ENCODE data around the gene INTS2. TPM values are rescaled to one million over a fixed set of nuclear protein-coding genes. Genes with fewer than 3 reads are reported as not detected.
A peak's percentile ranks its signal among the peaks of the same experiment; 100 is the strongest.
"Not testable (repeated sequence)": the region's sequence is repeated elsewhere in the genome, so short reads cannot be mapped to it uniquely, and the experiment has no call there.

INTS2 gene, protein sequence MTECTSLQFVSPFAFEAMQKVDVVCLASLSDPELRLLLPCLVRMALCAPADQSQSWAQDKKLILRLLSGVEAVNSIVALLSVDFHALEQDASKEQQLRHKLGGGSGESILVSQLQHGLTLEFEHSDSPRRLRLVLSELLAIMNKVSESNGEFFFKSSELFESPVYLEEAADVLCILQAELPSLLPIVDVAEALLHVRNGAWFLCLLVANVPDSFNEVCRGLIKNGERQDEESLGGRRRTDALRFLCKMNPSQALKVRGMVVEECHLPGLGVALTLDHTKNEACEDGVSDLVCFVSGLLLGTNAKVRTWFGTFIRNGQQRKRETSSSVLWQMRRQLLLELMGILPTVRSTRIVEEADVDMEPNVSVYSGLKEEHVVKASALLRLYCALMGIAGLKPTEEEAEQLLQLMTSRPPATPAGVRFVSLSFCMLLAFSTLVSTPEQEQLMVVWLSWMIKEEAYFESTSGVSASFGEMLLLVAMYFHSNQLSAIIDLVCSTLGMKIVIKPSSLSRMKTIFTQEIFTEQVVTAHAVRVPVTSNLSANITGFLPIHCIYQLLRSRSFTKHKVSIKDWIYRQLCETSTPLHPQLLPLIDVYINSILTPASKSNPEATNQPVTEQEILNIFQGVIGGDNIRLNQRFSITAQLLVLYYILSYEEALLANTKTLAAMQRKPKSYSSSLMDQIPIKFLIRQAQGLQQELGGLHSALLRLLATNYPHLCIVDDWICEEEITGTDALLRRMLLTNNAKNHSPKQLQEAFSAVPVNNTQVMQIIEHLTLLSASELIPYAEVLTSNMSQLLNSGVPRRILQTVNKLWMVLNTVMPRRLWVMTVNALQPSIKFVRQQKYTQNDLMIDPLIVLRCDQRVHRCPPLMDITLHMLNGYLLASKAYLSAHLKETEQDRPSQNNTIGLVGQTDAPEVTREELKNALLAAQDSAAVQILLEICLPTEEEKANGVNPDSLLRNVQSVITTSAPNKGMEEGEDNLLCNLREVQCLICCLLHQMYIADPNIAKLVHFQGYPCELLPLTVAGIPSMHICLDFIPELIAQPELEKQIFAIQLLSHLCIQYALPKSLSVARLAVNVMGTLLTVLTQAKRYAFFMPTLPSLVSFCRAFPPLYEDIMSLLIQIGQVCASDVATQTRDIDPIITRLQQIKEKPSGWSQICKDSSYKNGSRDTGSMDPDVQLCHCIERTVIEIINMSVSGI
- 10 to 100 TPM in 5 of 10 donors, 1 to 10 TPM in 5; 7.8 to 15.2 (median 10.4) TPM for polyA plus RNA-seq (ENCODE audit: insufficient read length in 10 of 10)
- long read RNA-seq, donor 1, result 0 reads
- long read RNA-seq, donor 2, result 0 reads
- long read RNA-seq, donor 3, result 0 reads
- long read RNA-seq, donor 4, result 0 reads
- long read RNA-seq, donor 5, partial matches to known transcripts, result 0 of 1 reads
- long read RNA-seq, donor 5, other reads (novel, unspliced or antisense), result 0 of 1 reads
- long read RNA-seq, donor 6, result 0 reads
- long read RNA-seq, donor 7, result 0 reads
- long read RNA-seq, donor 8, result 0 reads
- long read RNA-seq, donor 9, result 0 reads

DNA sequence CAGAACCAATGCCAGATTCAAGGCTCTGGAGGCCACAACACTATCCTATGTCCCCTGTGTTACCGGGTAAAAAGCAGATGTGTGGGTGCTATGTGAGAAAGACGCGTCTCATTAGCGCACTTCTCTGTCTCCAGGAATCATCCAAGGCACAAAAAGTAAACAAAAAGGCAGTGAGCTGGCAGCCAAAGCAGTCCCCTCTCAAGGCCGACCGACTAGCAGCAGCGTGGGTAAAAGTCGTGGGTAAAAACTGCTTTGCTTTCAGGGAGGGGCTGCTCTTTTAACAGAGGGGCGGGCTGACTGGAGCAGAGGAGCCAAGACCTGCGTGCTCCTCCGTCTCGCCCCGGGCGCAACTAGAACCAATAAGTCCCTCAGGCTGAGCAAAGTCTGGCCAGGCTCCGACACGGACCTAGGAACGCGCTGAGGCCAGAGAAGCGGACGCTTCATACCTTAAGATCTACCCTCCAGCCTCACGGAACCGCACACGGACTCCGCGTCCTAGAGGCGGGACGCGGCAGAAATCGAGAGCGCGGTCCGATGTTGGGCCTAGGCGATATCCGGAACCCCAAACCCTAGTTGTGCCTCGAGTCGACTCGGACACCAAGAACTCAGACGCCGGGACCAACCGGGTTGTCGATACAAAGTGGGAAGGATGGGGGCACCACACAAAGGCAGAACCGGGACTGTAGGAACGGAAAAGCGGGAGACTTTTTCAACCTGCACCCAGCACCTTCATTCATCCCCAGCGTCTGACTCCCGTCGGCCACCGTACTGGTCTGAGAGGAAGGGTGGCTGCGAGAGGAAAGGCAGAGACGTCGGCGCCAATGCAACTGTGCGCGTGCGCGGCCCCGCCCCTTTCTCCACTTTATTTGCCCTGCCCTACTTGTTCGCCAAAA lies at the start of gene INTS2:
INTS2 (minus strand) TSS at position 775 of the 893 bp plus-strand sequence. CDS start 1,338 bp downstream, outside the sequence.
- peak; percentile 97 to 98 (median 97) for DNase-seq

DNA sequence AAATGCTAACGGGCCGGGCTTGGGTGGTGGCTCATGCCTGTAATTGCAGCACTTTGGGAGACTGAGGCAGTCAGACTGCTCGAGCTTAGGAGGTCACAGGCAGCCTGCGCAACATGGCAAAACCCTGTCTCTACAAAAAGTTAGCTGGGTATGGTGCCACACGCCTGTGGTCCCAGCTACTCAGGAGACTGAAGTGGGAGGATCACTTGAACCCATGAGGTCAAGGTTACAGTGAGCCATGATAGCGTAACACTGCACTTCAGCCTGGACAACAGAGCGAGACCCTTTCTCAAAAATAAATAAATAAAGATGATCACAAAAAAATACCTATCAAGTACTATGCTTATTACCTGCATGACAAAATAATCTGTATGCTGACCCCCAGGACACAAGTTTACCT lies 46.3 kb upstream of the INTS2 start:
- DNase-seq, result no peak

DNA sequence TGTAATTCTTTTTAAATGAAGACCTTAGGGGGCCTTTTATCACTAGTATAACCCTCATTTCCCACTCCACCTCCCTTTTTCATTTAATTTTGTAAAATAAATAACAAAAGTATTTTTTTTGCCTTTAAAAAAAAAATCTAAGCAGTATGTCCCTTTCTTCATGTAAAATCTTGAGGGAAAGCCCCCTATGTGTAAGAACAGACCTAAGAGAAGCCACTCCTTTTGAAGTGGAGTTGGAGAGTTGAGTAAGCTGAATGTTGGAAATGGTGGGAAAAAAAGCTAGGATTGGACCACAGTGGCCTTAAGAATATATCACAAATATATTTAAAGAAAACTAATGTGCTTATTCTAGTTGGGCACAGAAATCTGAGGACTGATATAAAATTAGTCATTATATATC lies 44.5 kb upstream of the INTS2 start:
- no peak for DNase-seq

DNA sequence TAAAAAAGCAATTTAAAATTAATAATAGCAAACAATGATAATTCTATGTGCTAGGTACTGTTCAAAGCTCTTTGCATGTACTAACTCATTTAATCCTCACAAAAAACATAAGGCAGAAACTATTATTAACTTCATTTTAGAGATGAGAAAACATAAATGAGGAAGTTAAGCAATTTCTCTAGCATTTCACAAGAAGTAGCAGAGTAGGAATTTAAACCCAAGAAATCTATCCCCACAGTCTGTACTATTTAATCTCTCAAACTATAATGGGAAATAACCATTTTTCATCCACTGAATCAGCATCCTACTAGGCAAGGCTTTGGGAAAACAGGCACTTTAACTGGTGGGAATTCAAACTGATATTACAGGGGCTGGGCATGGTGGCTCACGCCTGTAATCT lies 42.2 kb upstream of the INTS2 start:
- no peak for DNase-seq

DNA sequence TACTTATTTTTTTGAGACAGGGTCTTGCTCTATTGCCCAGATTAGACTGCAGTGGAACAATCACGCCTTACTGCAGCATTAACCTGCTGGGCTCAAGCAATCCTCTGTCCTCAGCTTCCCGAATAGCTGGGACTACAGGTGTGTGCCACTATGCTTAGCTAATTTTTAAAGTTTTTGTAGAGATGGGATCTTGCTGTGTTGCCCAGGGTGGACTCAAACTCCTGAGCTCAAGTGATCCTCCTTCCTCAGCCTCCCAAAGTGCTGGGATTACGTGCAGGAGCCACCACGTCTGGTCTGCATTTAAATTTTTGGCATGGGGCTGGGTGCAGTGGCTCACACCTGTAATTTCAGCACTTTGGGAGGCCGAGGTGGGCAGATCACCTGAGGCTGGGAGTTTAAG lies 41.0 kb upstream of the INTS2 start:
- DNase-seq, result no peak

DNA sequence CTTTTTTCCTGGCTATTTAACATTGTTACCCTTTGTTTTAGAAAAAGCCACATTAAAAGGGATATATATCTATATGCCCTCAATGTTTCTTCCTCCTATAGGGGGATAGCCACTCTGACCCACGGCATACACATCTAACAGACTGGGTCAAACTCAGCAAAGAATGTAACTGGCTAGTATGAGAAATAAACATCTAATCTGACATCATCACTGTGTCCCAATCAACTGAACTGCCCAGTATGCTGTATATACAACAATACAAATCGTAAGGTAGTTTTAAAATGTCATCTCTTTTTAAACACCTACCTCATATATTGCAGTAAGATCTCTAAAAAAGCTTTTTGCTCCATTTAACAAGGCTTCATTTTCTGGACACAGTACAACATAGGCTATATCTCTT lies 39.9 kb upstream of the INTS2 start:
- no peak for DNase-seq

DNA sequence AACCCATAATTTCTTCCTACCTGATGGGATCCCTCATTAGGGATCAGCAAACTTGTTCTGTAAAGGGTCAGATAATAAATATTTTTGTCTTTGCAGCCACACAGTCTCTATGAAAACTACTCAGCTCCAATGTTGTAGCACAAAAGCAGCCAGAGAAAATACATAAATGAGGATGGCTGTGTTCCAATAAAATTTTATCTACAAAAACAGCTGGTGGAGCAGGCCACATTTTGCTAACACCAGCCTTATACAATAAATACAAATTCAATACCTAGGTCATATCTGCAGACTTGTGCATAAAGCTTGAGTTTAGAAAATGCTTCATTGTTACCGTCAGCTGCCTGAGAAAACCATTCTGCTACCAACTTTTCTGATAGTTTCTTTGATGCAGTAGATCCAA lies 38.4 kb upstream of the INTS2 start:
- DNase-seq, result no peak

DNA sequence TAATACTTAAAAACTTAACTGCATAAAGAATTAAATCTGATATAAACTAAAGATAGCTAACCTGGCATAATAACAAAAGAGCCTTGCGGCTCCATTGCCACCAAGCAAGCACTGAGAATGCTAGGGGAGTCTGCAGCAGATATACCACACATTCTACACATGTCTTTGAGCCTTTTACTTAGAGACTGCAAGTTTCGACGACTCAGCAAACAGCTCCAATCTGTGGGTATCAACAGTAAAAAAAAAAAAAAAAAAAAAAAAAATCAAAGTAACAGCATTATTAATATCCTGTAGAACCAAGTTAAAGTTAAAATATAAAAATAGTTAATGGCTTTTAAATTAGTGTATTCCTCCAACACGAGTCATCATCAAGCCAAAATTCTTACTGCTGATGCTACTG lies 27.8 kb upstream of the INTS2 start:
- no peak for DNase-seq

DNA sequence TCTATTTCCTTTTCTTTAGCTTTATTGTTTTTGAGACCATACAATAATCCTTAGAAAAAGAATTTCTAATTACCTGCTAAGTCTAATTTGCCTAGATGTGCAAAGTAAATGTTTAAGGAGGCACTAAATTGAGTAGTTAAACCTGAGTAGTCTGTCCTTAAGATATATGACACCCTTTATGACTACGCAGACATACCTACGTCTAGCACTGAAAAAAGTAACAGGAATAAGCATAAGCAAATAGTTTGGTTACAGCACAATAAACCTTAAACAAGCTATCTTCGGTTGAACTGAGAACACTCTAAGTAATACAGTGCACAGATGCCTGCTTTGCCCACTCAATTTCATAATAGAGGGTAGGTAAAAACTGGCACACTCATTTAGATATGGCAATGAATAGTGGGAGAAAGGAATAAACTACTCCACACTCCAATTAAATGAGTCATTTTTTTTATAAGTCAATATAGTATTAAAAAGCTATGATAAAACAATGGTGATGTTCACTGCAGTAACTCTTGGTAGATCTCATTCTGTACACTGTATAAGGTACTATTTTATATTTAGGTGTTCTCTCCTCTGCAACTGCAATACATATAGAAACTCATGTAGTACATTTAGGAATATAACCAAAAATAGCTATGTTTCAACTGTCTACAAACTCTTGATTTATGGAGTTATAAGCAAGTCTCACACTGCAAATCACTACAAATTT lies 19.7 kb upstream of the INTS2 start:
- no peak for DNase-seq

DNA sequence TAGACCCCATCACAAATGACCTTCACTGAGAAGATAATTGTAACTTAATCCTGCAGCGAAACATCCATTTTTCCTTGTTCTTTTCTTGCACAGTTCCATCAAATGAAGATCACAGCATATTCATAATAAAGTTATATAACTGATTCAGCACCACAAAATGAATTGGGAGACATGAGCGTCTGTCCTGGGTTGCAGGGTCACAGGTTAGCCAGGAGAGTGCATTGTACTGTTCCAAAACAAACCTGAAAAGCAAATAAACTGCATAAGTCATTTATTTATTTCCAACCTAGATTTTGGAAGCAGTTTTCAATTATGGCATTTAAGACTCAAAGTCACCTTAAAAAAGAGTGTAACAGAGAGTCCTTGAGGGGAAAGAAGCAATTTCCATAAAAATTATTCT lies 18.6 kb upstream of the INTS2 start:
- no peak for DNase-seq

DNA sequence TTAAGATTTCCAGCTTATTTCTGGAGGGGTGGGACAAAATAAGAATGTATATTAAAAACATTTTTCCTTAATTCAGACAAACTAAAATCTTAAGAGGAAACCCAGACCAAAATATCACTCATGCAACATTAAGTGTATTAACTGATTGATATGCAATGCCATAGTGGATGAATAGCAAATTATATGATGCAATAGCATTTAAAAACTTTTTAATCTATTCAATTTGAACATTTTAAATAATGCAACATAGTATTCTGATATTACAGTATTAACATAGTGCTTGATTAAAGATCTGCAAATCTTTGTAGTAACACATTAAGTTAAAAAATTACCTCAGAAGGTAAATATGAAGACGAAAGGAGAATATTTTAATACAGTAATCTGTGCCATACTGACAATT lies 15.3 kb upstream of the INTS2 start:
- no peak for DNase-seq

DNA sequence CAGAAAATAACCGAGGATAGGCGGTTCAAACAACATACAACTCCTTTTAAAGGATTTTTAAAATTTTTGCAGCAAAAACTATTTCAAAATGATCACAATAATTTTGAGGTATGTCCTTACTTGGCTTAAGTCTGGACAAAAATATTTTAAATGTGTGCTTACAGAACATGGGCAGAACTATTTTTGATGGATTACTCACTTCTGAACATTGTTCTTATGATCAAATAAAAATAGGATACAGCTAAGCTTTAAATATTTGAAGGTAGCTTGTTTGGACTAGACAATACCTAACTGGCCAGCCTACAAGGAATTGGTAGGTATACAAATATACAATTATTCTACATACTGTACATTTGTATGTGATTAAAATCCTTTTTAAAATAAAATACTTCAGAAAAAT lies 14.3 kb upstream of the INTS2 start:
- DNase-seq, result no peak

DNA sequence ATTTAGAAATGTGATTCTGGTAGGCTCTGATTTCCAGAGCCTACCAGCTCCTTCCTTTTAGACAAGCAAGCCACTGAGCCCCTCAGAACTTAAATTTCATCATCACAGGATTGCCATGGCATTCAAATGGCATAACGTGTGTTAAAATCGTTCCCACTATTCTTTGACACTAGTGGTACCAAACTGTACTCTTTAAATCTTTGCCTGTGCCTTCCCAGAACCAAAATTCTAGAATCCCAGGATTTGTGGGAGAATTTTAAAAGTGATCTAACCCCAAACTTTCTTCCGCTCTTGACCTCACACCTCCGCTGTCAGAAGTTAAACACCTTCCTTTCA lies 287 bp upstream of the INTS2 start:
- no peak for DNase-seq

DNA sequence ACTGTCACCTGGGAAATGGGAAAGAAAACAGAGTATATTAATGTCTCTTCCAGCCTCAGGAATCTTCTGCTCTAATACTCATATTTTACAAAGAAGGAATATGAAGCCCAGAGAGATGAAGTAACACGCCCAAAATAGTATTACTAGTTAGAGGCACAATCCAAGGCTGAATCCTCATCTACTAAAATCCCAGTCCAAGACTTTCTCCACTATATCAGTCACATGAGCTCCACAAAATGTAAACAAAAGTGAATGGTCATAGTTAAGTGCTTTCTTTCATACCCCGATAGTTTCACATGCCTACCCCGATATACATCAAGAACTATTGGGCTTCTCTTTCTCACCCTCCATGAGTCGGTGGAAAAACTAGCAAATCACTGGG lies 965 bp downstream of the INTS2 start:
- DNase-seq, result peak in 1 of 3 donors; percentile 9

DNA sequence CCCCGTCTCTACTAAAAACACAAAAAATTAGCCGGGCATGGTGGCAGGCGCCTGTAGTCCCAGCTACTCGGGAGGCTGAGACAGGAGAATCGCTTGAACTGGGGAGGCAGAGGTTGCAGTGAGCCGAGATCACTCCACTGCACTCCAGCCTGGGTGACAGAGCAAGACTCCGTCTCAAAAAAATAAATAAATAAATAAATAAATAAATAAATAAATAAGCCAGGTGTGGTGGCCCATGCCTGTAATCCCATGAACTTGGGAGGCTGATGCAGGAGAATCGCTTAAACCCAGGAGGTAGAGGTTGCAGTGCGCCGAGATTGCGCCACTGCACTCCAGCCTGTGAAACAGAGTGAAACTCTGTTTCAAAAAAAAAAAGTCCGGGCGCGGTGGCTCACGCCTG lies 12.6 kb downstream of the INTS2 start:
- not testable (repeated sequence) for DNase-seq

DNA sequence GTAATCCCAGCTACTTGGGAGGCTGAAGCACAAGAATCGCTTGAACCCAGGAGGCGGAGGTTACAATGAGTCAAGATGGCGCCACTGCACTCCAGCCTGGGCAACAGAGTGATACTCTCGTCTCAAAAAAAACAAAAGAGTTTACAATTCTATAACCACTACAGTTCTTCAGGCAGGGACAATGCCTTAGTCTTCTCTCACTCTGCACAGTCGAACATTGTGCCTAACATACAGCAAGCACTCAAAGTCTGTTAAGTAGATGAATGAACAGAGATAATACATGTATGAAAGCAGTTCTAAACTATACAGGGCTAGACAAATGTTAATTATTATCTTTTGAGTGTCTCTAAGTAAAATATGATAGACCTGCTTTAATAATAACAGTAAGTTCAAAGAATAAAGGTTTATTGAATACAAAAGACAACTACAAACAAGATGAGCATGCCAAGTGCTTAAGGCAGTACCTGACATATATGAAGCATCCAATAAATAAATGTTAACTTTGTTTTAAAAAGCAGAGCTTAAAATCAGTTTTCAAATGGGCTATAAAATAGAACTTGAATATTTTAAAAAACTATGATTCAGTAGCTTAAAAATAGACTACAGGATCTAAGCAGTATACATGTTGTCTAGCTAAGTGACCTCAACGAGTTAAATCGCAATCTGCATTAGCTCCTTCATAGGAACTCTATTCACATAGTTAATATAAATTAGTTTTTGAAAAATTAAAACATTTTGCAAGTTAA lies 19.3 kb downstream of the INTS2 start:
- no peak for DNase-seq

DNA sequence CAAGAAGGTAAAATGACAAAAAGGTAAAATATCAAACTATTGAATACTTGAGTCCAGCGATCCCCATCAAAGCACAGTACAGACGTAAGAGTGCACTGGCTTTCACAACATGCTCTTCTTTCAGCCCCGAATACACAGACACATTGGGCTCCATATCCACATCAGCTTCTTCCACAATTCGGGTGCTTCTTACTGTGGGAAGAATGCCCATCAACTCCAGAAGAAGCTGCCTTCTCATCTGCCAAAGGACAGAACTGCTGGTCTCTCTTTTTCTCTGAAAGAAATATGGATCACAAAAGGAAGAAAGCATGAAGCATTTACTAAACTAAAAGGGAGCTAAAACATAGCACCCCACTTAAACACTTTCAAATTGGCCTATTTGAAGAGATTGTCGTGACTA lies 20.4 kb downstream of the INTS2 start:
- no peak for DNase-seq

DNA sequence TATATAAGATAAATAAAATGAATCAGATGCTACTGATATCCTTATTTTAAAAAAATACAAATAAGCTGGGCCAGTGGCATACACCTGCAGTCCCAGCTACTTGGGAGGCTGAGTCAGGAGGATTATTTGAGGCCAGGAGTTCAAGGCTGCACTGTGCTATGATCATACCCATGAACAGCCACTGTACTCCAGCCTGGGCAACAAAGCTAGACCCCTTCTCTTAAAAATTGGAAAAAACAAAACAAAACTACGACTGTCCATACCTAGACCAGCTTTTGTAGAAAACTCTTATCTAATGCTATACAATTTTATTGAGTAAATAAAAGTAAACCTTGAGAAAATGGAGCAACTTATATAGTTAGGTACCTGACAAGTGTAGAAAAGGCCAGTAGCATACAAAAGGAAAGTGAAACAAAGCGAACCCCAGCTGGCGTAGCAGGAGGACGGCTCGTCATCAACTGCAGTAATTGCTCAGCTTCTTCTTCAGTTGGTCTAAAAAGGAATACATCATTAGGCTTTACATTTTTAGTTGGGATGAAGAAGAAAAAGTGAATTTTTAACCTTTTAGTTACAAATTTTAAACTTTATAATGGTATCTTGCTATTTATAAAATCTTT lies 23.6 kb downstream of the INTS2 start:
- DNase-seq, result no peak

DNA sequence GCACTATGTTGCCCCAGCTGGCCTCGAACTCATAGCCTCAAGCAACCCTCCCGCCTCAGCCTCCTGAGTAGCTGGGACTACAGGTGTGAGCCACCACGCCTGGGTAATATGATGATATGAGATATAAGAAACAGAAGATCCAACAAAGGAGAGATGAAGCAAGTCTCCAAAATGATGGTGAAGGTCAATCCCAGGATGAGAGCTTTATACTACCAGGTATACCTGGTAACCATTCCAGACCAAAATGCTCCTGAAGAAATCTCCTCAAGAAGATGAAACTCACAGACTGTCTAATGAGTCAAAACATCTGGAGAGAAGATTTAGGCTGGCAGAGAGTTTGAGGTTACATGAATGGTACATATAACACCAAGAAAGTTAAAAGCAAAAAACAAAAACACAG lies 24.5 kb downstream of the INTS2 start:
- DNase-seq, result no peak

Measured in muscle of back (tissue), 13 donors.